Measurements from ENCODE around the gene NOXA1.

The NOXA1 gene

GRCh38 chr9:137421838-137422603, 1.2 kb upstream of the NOXA1 start:
- H2BK15ac ChIP-seq (ENCODE audit: low read length): no peak overlapping the region
- peak overlapping the region; percentile 26 for H3K4ac ChIP-seq (ENCODE audit: low read length)
- H3K27ac ChIP-seq (replicated peaks; ENCODE audit: low read length): no peak overlapping the region
- peak overlapping the region; percentile 59 for H2BK5ac ChIP-seq (ENCODE audit: low read length)
- no peak for DNase-seq (ENCODE audit: low spot score)
- H3K18ac ChIP-seq (ENCODE audit: low read length): peak overlapping the region; percentile 97
- H2BK120ac ChIP-seq (ENCODE audit: low read depth, low read length): no peak overlapping the region
- no peak overlapping the region for H2BK12ac ChIP-seq (ENCODE audit: low read length)
- H3K9me3 ChIP-seq (replicated peaks in 1 of 2; ENCODE audit: control insufficient read depth in 2 of 2, insufficient read depth in 1 of 2, low read depth in 1 of 2, low read length in 2 of 2): peaks cover 0 to 1% of the 10 kb centered on the region in 2 donors
- H3K79me1 ChIP-seq (ENCODE audit: low read depth, low read length): peaks cover 4% of the 10 kb centered on the region
- H3K4me3 ChIP-seq (ENCODE audit: low read length in 2 of 2): peak overlapping the region; percentile 88 to 95
- H3K23ac ChIP-seq (ENCODE audit: low read depth, low read length, poor library complexity): no peak overlapping the region
- peaks cover 0 to 7% of the 10 kb centered on the region in 2 donors for H3K36me3 ChIP-seq (replicated peaks in 1 of 2; ENCODE audit: control insufficient read depth in 2 of 2, insufficient read depth in 2 of 2, low read length in 2 of 2)
- WGBS, 2 donors (ENCODE audit: extremely low coverage in 2 of 2, insufficient read length in 2 of 2, insufficient replicate concordance in 1 of 2): no CpG with 5 or more reads among the region's 11 CpGs
- H3K9ac ChIP-seq (ENCODE audit: low read depth, low read length, poor library complexity): peak overlapping the region; percentile 88
- peaks cover 0 to 15% (median 2%) of the 10 kb centered on the region in 3 experiments for H3K27me3 ChIP-seq (ENCODE audit: control insufficient read depth in 3 of 3, insufficient read depth in 3 of 3, low read depth in 1 of 3, low read length in 3 of 3)
- H3K4me2 ChIP-seq (ENCODE audit: insufficient read depth, low read length, poor library complexity, severe bottlenecking): peak overlapping the region; percentile 81
- H4K91ac ChIP-seq (ENCODE audit: low read depth, low read length, poor library complexity): no peak overlapping the region
- H2AK5ac ChIP-seq (ENCODE audit: low read depth, low read length): peak overlapping the region; percentile 83
- no peak overlapping the region for H3K14ac ChIP-seq (ENCODE audit: low read length)
- peaks cover 3 to 7% of the 10 kb centered on the region in 2 donors for H3K4me1 ChIP-seq (ENCODE audit: control insufficient read depth in 2 of 2, insufficient read depth in 1 of 2, low read depth in 1 of 2, low read length in 2 of 2)
- H2AFZ ChIP-seq (ENCODE audit: low read length): peak overlapping the region; percentile 98
- H4K8ac ChIP-seq (ENCODE audit: low read depth, low read length): no peak overlapping the region

GRCh38 chr9:137423514-137424291, 510 bp downstream of the NOXA1 start:
- no CpG with 5 or more reads among the region's 77 CpGs for WGBS, 2 donors (ENCODE audit: extremely low coverage in 2 of 2, insufficient read length in 2 of 2, insufficient replicate concordance in 1 of 2)
- peaks cover 0 to 15% (median 2%) of the 10 kb centered on the region in 3 experiments for H3K27me3 ChIP-seq (ENCODE audit: control insufficient read depth in 3 of 3, insufficient read depth in 3 of 3, low read depth in 1 of 3, low read length in 3 of 3)
- H3K9ac ChIP-seq (ENCODE audit: low read depth, low read length, poor library complexity): peak overlapping the region; percentile 60
- no peak overlapping the region for H2BK5ac ChIP-seq (ENCODE audit: low read length)
- peaks cover 0 to 1% of the 10 kb centered on the region in 2 donors for H3K9me3 ChIP-seq (replicated peaks in 1 of 2; ENCODE audit: control insufficient read depth in 2 of 2, insufficient read depth in 1 of 2, low read depth in 1 of 2, low read length in 2 of 2)
- H3K23ac ChIP-seq (ENCODE audit: low read depth, low read length, poor library complexity): peak overlapping the region; percentile 21
- no peak overlapping the region for H3K27ac ChIP-seq (replicated peaks; ENCODE audit: low read length)
- no peak overlapping the region for H4K91ac ChIP-seq (ENCODE audit: low read depth, low read length, poor library complexity)
- peak overlapping the region; percentile 95 for H3K4ac ChIP-seq (ENCODE audit: low read length)
- peak overlapping the region; percentile 99 for H2AK5ac ChIP-seq (ENCODE audit: low read depth, low read length)
- H3K4me1 ChIP-seq (ENCODE audit: control insufficient read depth in 2 of 2, insufficient read depth in 1 of 2, low read depth in 1 of 2, low read length in 2 of 2): peaks cover 3 to 7% of the 10 kb centered on the region in 2 donors
- peaks cover 0 to 5% of the 10 kb centered on the region in 2 donors for H3K36me3 ChIP-seq (replicated peaks in 1 of 2; ENCODE audit: control insufficient read depth in 2 of 2, insufficient read depth in 2 of 2, low read length in 2 of 2)
- H3K4me3 ChIP-seq (ENCODE audit: low read length in 2 of 2): peak overlapping the region in 1 of 2 donors; percentile 82
- peak overlapping the region; percentile 91 for H3K4me2 ChIP-seq (ENCODE audit: insufficient read depth, low read length, poor library complexity, severe bottlenecking)
- peak overlapping the region; percentile 92 for H4K8ac ChIP-seq (ENCODE audit: low read depth, low read length)
- peak overlapping the region; percentile 98 for H3K18ac ChIP-seq (ENCODE audit: low read length)
- DNase-seq (ENCODE audit: low spot score): no peak
- no peak overlapping the region for H2BK120ac ChIP-seq (ENCODE audit: low read depth, low read length)
- peak overlapping the region; percentile 71 for H3K14ac ChIP-seq (ENCODE audit: low read length)
- H2BK12ac ChIP-seq (ENCODE audit: low read length): peak overlapping the region; percentile 94
- peak overlapping the region; percentile 86 for H2AFZ ChIP-seq (ENCODE audit: low read length)
- no peaks in the 10 kb centered on the region for H3K79me1 ChIP-seq (ENCODE audit: low read depth, low read length)
- peak overlapping the region; percentile 89 for H2BK15ac ChIP-seq (ENCODE audit: low read length)

- no peaks in the 10 kb centered on the region for H3K36me3 ChIP-seq (replicated peaks in 1 of 2; ENCODE audit: control insufficient read depth in 2 of 2, insufficient read depth in 2 of 2, low read length in 2 of 2)
- no CpG with 5 or more reads among the region's 18 CpGs for WGBS, 2 donors (ENCODE audit: extremely low coverage in 2 of 2, insufficient read length in 2 of 2, insufficient replicate concordance in 1 of 2)
- H2BK5ac ChIP-seq (ENCODE audit: low read length): no peak overlapping the region
- no peak overlapping the region for H3K4ac ChIP-seq (ENCODE audit: low read length)
- H2BK120ac ChIP-seq (ENCODE audit: low read depth, low read length): no peak overlapping the region
- no peak overlapping the region for H4K91ac ChIP-seq (ENCODE audit: low read depth, low read length, poor library complexity)
- peak overlapping the region; percentile 21 for H3K9ac ChIP-seq (ENCODE audit: low read depth, low read length, poor library complexity)
- H3K4me1 ChIP-seq (ENCODE audit: control insufficient read depth in 2 of 2, insufficient read depth in 1 of 2, low read depth in 1 of 2, low read length in 2 of 2): peaks cover 3 to 7% of the 10 kb centered on the region in 2 donors
- peaks cover 0 to 15% (median 2%) of the 10 kb centered on the region in 3 experiments for H3K27me3 ChIP-seq (ENCODE audit: control insufficient read depth in 3 of 3, insufficient read depth in 3 of 3, low read depth in 1 of 3, low read length in 3 of 3)
- peaks cover 2% of the 10 kb centered on the region for H3K79me1 ChIP-seq (ENCODE audit: low read depth, low read length)
- H2BK15ac ChIP-seq (ENCODE audit: low read length): peak overlapping the region; percentile 88
- H3K23ac ChIP-seq (ENCODE audit: low read depth, low read length, poor library complexity): peak overlapping the region; percentile 25
- H2AK5ac ChIP-seq (ENCODE audit: low read depth, low read length): peak overlapping the region; percentile 28
- H3K18ac ChIP-seq (ENCODE audit: low read length): no peak overlapping the region
- no peak overlapping the region for H4K8ac ChIP-seq (ENCODE audit: low read depth, low read length)
- H3K4me3 ChIP-seq (ENCODE audit: low read length in 2 of 2): no peak overlapping the region
- DNase-seq (ENCODE audit: low spot score): no peak
- no peak overlapping the region for H2AFZ ChIP-seq (ENCODE audit: low read length)
- no peak overlapping the region for H3K4me2 ChIP-seq (ENCODE audit: insufficient read depth, low read length, poor library complexity, severe bottlenecking)
- H2BK12ac ChIP-seq (ENCODE audit: low read length): no peak overlapping the region
- H3K14ac ChIP-seq (ENCODE audit: low read length): no peak overlapping the region
- peaks cover 0 to 1% of the 10 kb centered on the region in 2 donors for H3K9me3 ChIP-seq (replicated peaks in 1 of 2; ENCODE audit: control insufficient read depth in 2 of 2, insufficient read depth in 1 of 2, low read depth in 1 of 2, low read length in 2 of 2)
- no peak overlapping the region for H3K27ac ChIP-seq (replicated peaks; ENCODE audit: low read length)
Measured at GRCh38 chr9:137426018-137426681, 3.0 kb downstream of the NOXA1 start.
